ENCODE measurements around the gene ASB16.

Gene ASB16

DNA sequence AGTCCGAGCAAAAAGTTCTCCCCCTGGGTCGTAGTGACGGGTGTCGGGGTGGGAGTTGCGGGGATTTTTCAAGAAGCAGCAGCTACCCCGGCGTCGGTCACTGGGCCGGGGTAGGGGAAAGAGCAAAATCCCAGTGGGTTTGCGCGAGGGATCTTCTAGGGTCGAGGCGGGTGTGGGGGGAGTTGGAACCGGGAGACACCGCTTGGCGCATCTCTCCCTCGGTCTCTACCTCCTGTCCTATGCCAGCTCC lies 51.3 kb downstream of the ASB16 start:
- peak overlapping the region; percentile 87 for H3K4me3 ChIP-seq (ENCODE audit: low read depth, low read length)
- TF ChIP-seq CTCF (IDR thresholded peaks at IDR 0.05; ENCODE audit: low read depth, low read length, missing control alignments) = no peak
- no peak for DNase-seq (ENCODE audit: low read depth)

DNA sequence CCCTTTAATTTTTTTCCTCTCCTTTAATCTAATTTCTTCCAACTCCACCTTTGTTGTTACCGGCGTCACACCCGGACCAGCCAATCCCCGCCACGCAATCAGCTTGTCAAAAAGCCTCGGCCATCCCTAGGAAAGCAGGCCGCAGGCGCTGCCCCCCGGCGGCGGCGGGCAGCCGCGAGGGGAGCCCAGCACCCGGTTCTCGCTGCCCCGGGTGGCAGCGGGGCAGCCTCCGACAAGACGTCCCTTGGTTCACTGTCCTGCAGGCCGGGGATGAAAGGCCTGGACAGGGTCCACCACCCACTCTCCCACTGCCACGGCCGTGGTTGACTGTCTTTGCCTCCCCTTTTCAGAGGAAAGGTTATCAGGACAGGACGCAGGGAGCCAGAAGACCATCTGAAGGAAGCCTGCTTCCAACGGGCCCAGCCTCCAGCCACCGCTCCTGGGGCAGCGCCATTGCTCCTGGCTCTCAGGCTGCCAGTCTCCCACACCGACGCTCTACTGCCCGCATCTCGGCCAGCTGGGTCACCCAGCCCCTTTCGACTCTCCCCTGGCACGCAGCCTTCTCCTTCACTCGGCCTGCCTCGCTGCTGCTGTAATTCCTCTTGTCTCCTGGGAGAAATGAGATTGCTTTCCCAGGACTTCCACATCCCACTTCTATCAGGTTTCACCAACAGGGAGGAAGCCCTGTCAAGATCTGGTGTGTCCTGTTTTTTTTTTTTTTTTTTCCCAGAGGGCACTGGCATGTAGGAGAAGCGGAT lies 51.8 kb downstream of the ASB16 start:
- no peak for TF ChIP-seq CTCF (IDR thresholded peaks at IDR 0.05; ENCODE audit: low read depth, low read length, missing control alignments)
- peak overlapping the region; percentile 87 for H3K4me3 ChIP-seq (ENCODE audit: low read depth, low read length)
- DNase-seq (ENCODE audit: low read depth) = no peak

DNA sequence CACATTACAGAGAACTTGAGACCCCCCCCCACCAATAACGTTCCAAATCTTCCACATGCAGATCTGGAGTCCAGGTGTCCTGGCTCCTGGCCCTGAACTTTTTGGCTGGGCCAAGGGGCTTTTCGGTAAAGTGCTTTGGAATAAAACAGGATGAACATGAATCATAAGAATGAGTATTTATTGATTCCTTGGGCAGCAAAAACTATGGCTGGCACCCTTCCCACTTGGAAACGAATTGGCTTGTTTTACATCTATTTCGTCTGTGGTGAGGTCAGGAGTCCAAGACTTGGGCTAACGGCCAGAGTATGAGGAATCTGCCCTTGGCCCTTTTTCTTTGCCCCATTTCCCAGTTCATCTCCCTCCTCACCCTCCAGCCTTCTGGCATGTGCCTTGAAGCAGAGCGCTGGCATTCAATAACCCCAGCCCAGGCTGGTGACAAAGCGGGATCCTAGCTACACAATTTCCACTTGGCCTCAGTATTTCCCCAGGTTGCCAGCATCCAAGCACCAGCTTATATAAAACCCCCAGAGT lies 53.1 kb downstream of the ASB16 start:
- TF ChIP-seq CTCF (IDR thresholded peaks at IDR 0.05; ENCODE audit: low read depth, low read length, missing control alignments) = no peak
- DNase-seq (ENCODE audit: low read depth) = no peak
- H3K4me3 ChIP-seq (ENCODE audit: low read depth, low read length) = no peak overlapping the region

All from GM12864 (cell line).